Rectal smooth muscle tissue (tissue), 1 donor: ENCODE results near the gene TMEM115.
A peak's percentile ranks its signal among the peaks of the same experiment; 100 is the strongest.

Experiments used
- H3K27ac ChIP-seq: one replicate; pipeline ENCODE4 v1.7.0; 2013; ENCODE audit warnings: low read depth, low read length, inconsistent platforms
- H3K27me3 ChIP-seq: one replicate; pipeline ENCODE4 v1.7.0; 2013; ENCODE audit warnings: low read length; ENCODE audit not compliant: control insufficient read depth, insufficient read depth
- H3K36me3 ChIP-seq: one replicate; pipeline ENCODE4 v1.7.0; 2013; ENCODE audit warnings: low read length; ENCODE audit not compliant: control insufficient read depth, insufficient read depth
- H3K4me1 ChIP-seq: one replicate; pipeline ENCODE4 v1.7.0; 2013; ENCODE audit warnings: low read length; ENCODE audit not compliant: control insufficient read depth, insufficient read depth
- H3K4me3 ChIP-seq: one replicate; pipeline ENCODE4 v1.7.0; 2013; ENCODE audit warnings: low read length
- H3K9ac ChIP-seq: one replicate; pipeline ENCODE4 v1.7.0; 2013; ENCODE audit warnings: low read length

The TMEM115 gene

GRCh38 chr3:50322386-50323091 lies 36.8 kb downstream of the TMEM115 start, which contains the start of gene HYAL2:
TSS of gene HYAL2 (minus strand) at chr3:50322745. CDS start at chr3:50320489, 2,256 bp downstream.
- H3K4me1 ChIP-seq, result peaks cover 27% of the 10 kb centered on the region
- H3K27ac ChIP-seq, result peak within 1 kb of the TSS; percentile 96
- H3K9ac ChIP-seq, result peak within 1 kb of the TSS; percentile 93
- no peaks in the 10 kb centered on the region for H3K27me3 ChIP-seq
- H3K36me3 ChIP-seq, result peaks cover 10% of the 10 kb centered on the region
- H3K4me3 ChIP-seq, result peak within 1 kb of the TSS; percentile 94

- H3K36me3 ChIP-seq, result peaks cover 10% of the 10 kb centered on the region
- H3K9ac ChIP-seq, result no peak overlapping the region
Observed at GRCh38 chr3:50322115-50322385, 37.3 kb downstream of the TMEM115 start.

GRCh38 chr3:50321336-50322114 lies 37.8 kb downstream of the TMEM115 start:
- peak overlapping the region; percentile 94 for H3K4me3 ChIP-seq
- peak overlapping the region; percentile 96 for H3K27ac ChIP-seq
- H3K27me3 ChIP-seq, result no peaks in the 10 kb centered on the region
- peaks cover 21% of the 10 kb centered on the region for H3K4me1 ChIP-seq
- peaks cover 13% of the 10 kb centered on the region for H3K36me3 ChIP-seq
- H3K9ac ChIP-seq, result peak overlapping the region; percentile 93

More at GRCh38 chr3:50322115-50322385, 37.3 kb downstream of the TMEM115 start:
- Histone ChIP-seq H3K4me3 (peak overlapping the region; percentile 94), H3K4me1 (peaks cover 22% of the 10 kb centered on the region), H3K27ac (peak overlapping the region; percentile 96), H3K27me3 (no peaks in the 10 kb centered on the region)

- Histone ChIP-seq H3K4me3 (peak overlapping the region; percentile 94), H3K36me3 (peaks cover 11% of the 10 kb centered on the region), H3K9ac (peak overlapping the region; percentile 76), H3K4me1 (peaks cover 21% of the 10 kb centered on the region), H3K27me3 (no peaks in the 10 kb centered on the region), H3K27ac (peak overlapping the region; percentile 96)
Observed at GRCh38 chr3:50320853-50321335, 38.4 kb downstream of the TMEM115 start.

- Histone ChIP-seq H3K9ac (peak overlapping the region; percentile 76), H3K36me3 (peaks cover 8% of the 10 kb centered on the region), H3K27me3 (no peaks in the 10 kb centered on the region), H3K27ac (peak overlapping the region; percentile 96), H3K4me1 (peaks cover 21% of the 10 kb centered on the region), H3K4me3 (peak overlapping the region; percentile 94)
Observed at GRCh38 chr3:50319894-50320625, 39.3 kb downstream of the TMEM115 start.

- H3K27ac ChIP-seq, result no peak overlapping the region
- peaks cover 8% of the 10 kb centered on the region for H3K36me3 ChIP-seq
- peaks cover 21% of the 10 kb centered on the region for H3K4me1 ChIP-seq
- no peak overlapping the region for H3K9ac ChIP-seq
- H3K27me3 ChIP-seq, result no peaks in the 10 kb centered on the region
- H3K4me3 ChIP-seq, result no peak overlapping the region
Observed at GRCh38 chr3:50319181-50319893, 40.0 kb downstream of the TMEM115 start.

- peaks cover 21% of the 10 kb centered on the region for H3K4me1 ChIP-seq
Observed at GRCh38 chr3:50318615-50319014, 40.7 kb downstream of the TMEM115 start.

GRCh38 chr3:50318163-50318562 lies 41.2 kb downstream of the TMEM115 start:
- Histone ChIP-seq H3K4me1 (peaks cover 21% of the 10 kb centered on the region), H3K27me3 (no peaks in the 10 kb centered on the region), H3K27ac (no peak overlapping the region), H3K4me3 (peak overlapping the region; percentile 1), H3K36me3 (peaks cover 8% of the 10 kb centered on the region), H3K9ac (no peak overlapping the region)

More at GRCh38 chr3:50318615-50319014, 40.7 kb downstream of the TMEM115 start:
- Histone ChIP-seq H3K36me3 (peaks cover 8% of the 10 kb centered on the region), H3K9ac (no peak overlapping the region), H3K27me3 (no peaks in the 10 kb centered on the region), H3K4me3 (peak overlapping the region; percentile 1), H3K27ac (no peak overlapping the region)

- Histone ChIP-seq H3K4me3 (peak overlapping the region; percentile 34), H3K27ac (peak overlapping the region; percentile 54), H3K36me3 (peaks cover 8% of the 10 kb centered on the region), H3K27me3 (no peaks in the 10 kb centered on the region), H3K4me1 (peaks cover 21% of the 10 kb centered on the region), H3K9ac (peak overlapping the region; percentile 74)
Observed at GRCh38 chr3:50317300-50317699, 42.0 kb downstream of the TMEM115 start.

GRCh38 chr3:50316657-50317242 lies 42.6 kb downstream of the TMEM115 start:
- H3K9ac ChIP-seq, result peak overlapping the region; percentile 74
- H3K27ac ChIP-seq, result peak overlapping the region; percentile 54
- peaks cover 17% of the 10 kb centered on the region for H3K4me1 ChIP-seq
- peak overlapping the region; percentile 34 for H3K4me3 ChIP-seq
- no peaks in the 10 kb centered on the region for H3K27me3 ChIP-seq
- H3K36me3 ChIP-seq, result peaks cover 8% of the 10 kb centered on the region

- Histone ChIP-seq H3K27ac (no peak overlapping the region), H3K4me1 (peaks cover 11% of the 10 kb centered on the region), H3K4me3 (no peak overlapping the region), H3K36me3 (peaks cover 8% of the 10 kb centered on the region), H3K9ac (no peak overlapping the region), H3K27me3 (no peaks in the 10 kb centered on the region)
Observed at GRCh38 chr3:50314816-50315215, 44.5 kb downstream of the TMEM115 start.
